Neural cell (in vitro differentiated cells): ENCODE data around the gene S100B. TPM values are rescaled to one million over a fixed set of nuclear protein-coding genes. Genes with fewer than 3 reads are reported as not detected.

ENCODE experiments used
- H2AFZ ChIP-seq: fragments of 200-600, 300-800 bp; sonication (generic), shearing (Covaris generic); 2 replicates; pipeline ENCODE4 v1.6.0; 2014; ENCODE audit warnings: low read depth, mild to moderate bottlenecking, antibody characterized with exemption, low read length, moderate library complexity
- H3F3A ChIP-seq: fragments of 200-600 bp; shearing (Covaris generic); 2 replicates; pipeline ENCODE4 v1.6.1; 2016; ENCODE audit warnings: mild to moderate bottlenecking, moderate library complexity, mixed read lengths, antibody characterized with exemption, low read length; ENCODE audit not compliant: insufficient read depth, poor library complexity, severe bottlenecking
- H3K27ac ChIP-seq: fragments of 200-600, 300-800 bp; sonication (generic), shearing (Covaris generic); 2 replicates; pipeline ENCODE4 v1.5.1; 2014; ENCODE audit warnings: mild to moderate bottlenecking, low read length, moderate library complexity
- H3K27me3 ChIP-seq: fragments of 300-800, 200-600 bp; sonication (generic), shearing (Covaris generic); 2 replicates; pipeline ENCODE4 v1.6.0; 2014; ENCODE audit warnings: mild to moderate bottlenecking, low read depth, low read length, moderate library complexity; ENCODE audit not compliant: insufficient read depth
- H3K36me3 ChIP-seq: fragments of 300-800, 200-600 bp; sonication (generic), shearing (Covaris generic); 2 replicates; pipeline ENCODE4 v1.5.1; 2014; ENCODE audit warnings: mild to moderate bottlenecking, antibody characterized with exemption, low read length, moderate library complexity; ENCODE audit not compliant: insufficient read depth
- H3K4me2 ChIP-seq: fragments of 300-800, 200-600 bp; sonication (generic), shearing (Covaris generic); 2 replicates; pipeline ENCODE4 v1.6.0; 2014; ENCODE audit warnings: mild to moderate bottlenecking, low read length
- H3K4me3 ChIP-seq: fragments of 300-800, 200-600 bp; sonication (generic), shearing (Covaris generic); 2 replicates; pipeline ENCODE4 v1.5.1; 2014; ENCODE audit warnings: mild to moderate bottlenecking, low read length, moderate library complexity
- H3K79me2 ChIP-seq: fragments of 200-600 bp; shearing (Covaris generic); replicated peaks from 2 replicates; pipeline ENCODE4 v1.6.0; 2014; ENCODE audit warnings: mild to moderate bottlenecking, low read length, moderate library complexity; ENCODE audit not compliant: insufficient read depth
- H3K9ac ChIP-seq: fragments of 300-800, 200-600 bp; sonication (generic), shearing (Covaris generic); 2 replicates; pipeline ENCODE4 v1.6.1; 2016; ENCODE audit warnings: mild to moderate bottlenecking, low read length, mixed read lengths
- H3K9me2 ChIP-seq: fragments of 200-600 bp; shearing (Covaris generic); 2 replicates; pipeline ENCODE4 v1.6.1; 2016; ENCODE audit warnings: mild to moderate bottlenecking, low read length, mixed read lengths; ENCODE audit not compliant: insufficient read depth
- H3K9me3 ChIP-seq: fragments of 200-600, 300-800 bp; sonication (generic), shearing (Covaris generic); 2 replicates; pipeline ENCODE4 v1.6.1; 2016; ENCODE audit warnings: mild to moderate bottlenecking, mixed run types, low read length, moderate library complexity, mixed read lengths
- H4K20me1 ChIP-seq: fragments of 200-600 bp; shearing (Covaris generic); 2 replicates; pipeline ENCODE4 v1.6.1; 2016; ENCODE audit warnings: mild to moderate bottlenecking, mixed run types; ENCODE audit not compliant: insufficient read depth
- CTCF ChIP-seq: fragments of 450-650 bp; IDR thresholded peaks from 2 replicates; pipeline ENCODE4 v1.5.1; 2014; ENCODE audit warnings: antibody characterized with exemption, mild to moderate bottlenecking, moderate library complexity; ENCODE audit not compliant: poor library complexity, severe bottlenecking
- EP300 ChIP-seq: fragments of 450-650 bp; conservative IDR thresholded peaks from 2 replicates; pipeline ENCODE4 v1.6.1; 2014; ENCODE audit warnings: antibody characterized with exemption, mild to moderate bottlenecking, moderate library complexity; ENCODE audit not compliant: poor library complexity, severe bottlenecking
- EZH2 ChIP-seq: fragments of 200-600, 300-800 bp; shearing (Covaris generic), sonication (generic); IDR thresholded peaks from 2 replicates; pipeline ENCODE4 v1.6.1; 2014; ENCODE audit warnings: antibody characterized with exemption, low read length, borderline replicate concordance, mild to moderate bottlenecking; ENCODE audit not compliant: insufficient read depth, poor library complexity, severe bottlenecking
- MXI1 ChIP-seq: fragments of 450-650 bp; conservative IDR thresholded peaks from 2 replicates; pipeline ENCODE4 v1.6.1; 2014; ENCODE audit warnings: antibody characterized with exemption, mild to moderate bottlenecking; ENCODE audit not compliant: poor library complexity, severe bottlenecking
- POLR2AphosphoS5 ChIP-seq: IDR thresholded peaks from 2 replicates; pipeline ENCODE4 v1.6.1; 2012
- RAD21 ChIP-seq: fragments of 450-650 bp; conservative IDR thresholded peaks from 2 replicates; pipeline ENCODE4 v1.6.1; 2014; ENCODE audit warnings: antibody characterized with exemption, mild to moderate bottlenecking, moderate library complexity
- REST ChIP-seq: IDR thresholded peaks from 2 replicates; pipeline ENCODE4 v1.6.1; 2012; ENCODE audit warnings: borderline replicate concordance
- SMC3 ChIP-seq: fragments of 450-650 bp; conservative IDR thresholded peaks from 2 replicates; pipeline ENCODE4 v1.6.1; 2014; ENCODE audit warnings: antibody characterized with exemption, mild to moderate bottlenecking, moderate library complexity; ENCODE audit not compliant: poor library complexity
- TAF1 ChIP-seq: IDR thresholded peaks from 2 replicates; pipeline ENCODE4 v1.6.1; 2012; ENCODE audit warnings: low read depth
- polyA plus RNA-seq: library from polyadenylated mRNA; depleted of rRNA; stranded (reverse); fragments of >200 nt; gene quantifications from 2 replicates; pipeline ENCODE4 v1.2.3, GENCODE V29; 2014

The S100B gene
- polyA plus RNA-seq, 1 donor from 2014 or later = 1.4 TPM

DNA sequence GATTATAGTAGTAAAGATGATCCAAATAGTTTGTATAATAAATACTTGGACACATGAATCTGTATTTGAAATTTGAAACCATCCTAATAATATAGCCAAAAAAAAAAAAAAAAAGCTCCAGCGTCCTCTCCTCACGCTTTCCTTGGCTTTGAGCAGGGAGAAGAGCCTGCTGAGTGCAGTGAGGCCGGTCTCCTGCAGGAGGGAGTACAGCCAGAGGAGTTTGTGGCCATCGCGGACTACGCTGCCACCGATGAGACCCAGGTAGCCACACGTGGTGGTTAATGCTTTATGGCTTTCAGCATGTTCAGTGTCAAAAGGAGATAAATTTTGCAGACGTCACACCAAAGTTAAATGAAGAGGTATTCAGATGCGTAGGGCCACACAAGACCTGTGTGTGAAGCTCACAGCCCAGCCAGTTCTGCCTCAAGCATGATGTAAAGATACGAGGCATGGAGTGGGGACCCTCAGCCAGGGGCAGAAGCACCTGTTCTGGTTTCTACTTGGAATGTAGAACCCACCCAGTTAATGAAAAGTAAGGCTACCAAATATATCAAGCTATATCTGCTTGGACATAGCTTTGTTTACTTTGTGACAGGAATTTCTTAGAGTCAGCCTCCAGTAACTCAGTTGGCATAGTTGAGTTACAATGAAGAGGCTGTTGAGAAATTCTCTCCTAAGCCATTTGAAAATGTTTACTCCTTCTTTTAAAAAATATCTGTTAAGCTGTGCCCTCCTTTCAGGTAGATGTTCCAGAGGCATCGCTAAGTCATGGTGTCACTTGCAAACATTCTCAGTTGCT is 38.7 kb upstream of the S100B start:
- Histone ChIP-seq H3K4me2 (no peak overlapping the region), H4K20me1 (no peaks in the 10 kb centered on the region), H3F3A (no peaks in the 10 kb centered on the region), H3K9ac (no peak overlapping the region), H3K9me2 (no peaks in the 10 kb centered on the region), H3K27ac (no peak overlapping the region), H3K36me3 (peaks cover 15% of the 10 kb centered on the region), H2AFZ (no peak overlapping the region), H3K27me3 (no peaks in the 10 kb centered on the region), H3K79me2 (peaks cover 28% of the 10 kb centered on the region), H3K9me3 (no peaks in the 10 kb centered on the region), H3K4me3 (no peak overlapping the region)
- TF ChIP-seq SMC3 (no peak), EP300 (no peak), EZH2 (no peak), REST (no peak), RAD21 (no peak), MXI1 (no peak), CTCF (no peak), TAF1 (no peak), POLR2AphosphoS5 (no peak)

- no peak overlapping the region for H2AFZ ChIP-seq
- no peak overlapping the region for H3K9ac ChIP-seq
- H3K27ac ChIP-seq = no peak overlapping the region
- no peaks in the 10 kb centered on the region for H3K27me3 ChIP-seq
- peaks cover 2% of the 10 kb centered on the region for H4K20me1 ChIP-seq
- no peaks in the 10 kb centered on the region for H3K9me3 ChIP-seq
- peaks cover 17% of the 10 kb centered on the region for H3K36me3 ChIP-seq
- H3K4me2 ChIP-seq = no peak overlapping the region
- H3K79me2 ChIP-seq = peaks cover 43% of the 10 kb centered on the region
- no peak overlapping the region for H3K4me3 ChIP-seq
- peaks cover 3% of the 10 kb centered on the region for H3F3A ChIP-seq
- TF ChIP-seq RAD21 = no peak
- no peak for TF ChIP-seq MXI1
- no peak for TF ChIP-seq SMC3
- no peak for TF ChIP-seq CTCF
- TF ChIP-seq EP300 = no peak
- no peak for TF ChIP-seq EZH2
- no peak for TF ChIP-seq TAF1
- TF ChIP-seq REST = no peak
- no peak for TF ChIP-seq POLR2AphosphoS5
- no peaks in the 10 kb centered on the region for H3K9me2 ChIP-seq
Observed at GRCh38 chr21:46641656-46642055, 36.8 kb upstream of the S100B start.
